DMS114 treated with DMSO at 0.1 percent for 48 hours (cell line): ENCODE data around the gene ALDOB.
A peak's percentile ranks its signal among the peaks of the same experiment; 100 is the strongest.

Experiments
- DNase-seq: peaks from one replicate; lab custom pipeline; 2025; ENCODE audit not compliant: unreplicated experiment; lab: John Stamatoyannopoulos, UW

Gene ALDOB

DNA sequence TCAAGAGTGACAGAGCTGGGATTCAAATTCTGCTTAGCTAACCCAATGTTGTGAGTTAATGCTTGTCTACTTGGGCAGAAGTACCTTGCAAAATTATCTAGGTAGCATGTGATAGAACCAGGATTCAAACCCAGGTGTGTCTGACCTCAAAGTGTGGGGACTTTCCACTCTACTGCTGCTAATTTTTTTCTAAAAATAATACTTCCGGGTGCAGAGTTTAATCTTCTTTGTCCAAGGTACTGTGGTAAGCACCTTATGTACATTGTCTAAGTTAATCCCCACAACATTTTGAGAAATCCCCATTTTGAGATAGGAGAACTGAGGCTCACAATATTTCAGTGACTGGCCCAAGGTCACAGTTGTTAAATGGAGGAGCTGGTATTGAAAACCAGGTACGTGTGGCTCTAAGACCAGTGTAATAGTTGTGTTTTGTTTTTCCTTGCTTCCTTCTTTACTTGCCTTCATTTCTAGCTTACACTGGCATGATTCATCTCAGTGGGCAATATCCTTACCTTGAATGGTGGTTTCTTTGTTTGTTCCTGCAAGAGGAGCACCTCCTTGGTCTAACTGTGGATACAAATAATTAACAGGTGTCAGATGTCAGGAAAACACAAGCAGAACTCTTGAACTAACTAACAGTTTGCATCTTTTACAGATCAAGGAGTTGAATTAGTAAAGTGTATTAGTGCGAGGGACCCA lies 7.5 kb downstream of the ALDOB start:
- DNase-seq: no peak

DNA sequence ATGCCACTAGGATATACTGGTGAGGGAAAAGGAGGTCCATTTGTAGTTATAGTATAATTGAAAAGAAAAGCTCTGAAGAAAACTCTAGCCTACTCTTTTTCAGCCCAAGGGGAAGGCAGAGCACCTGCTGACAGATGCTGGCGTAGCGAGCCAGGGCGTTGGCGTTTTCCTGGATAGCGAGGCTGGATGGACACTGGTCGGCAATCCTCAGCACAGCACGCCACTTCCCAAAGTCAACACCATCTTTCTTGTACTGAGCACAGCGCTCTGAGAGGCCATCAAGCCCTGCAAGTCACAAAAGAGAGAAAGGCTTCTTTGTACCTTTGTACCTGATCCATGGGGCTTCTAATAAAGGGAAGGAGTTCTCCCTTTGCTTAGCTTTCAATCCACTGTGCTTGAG lies 8.2 kb downstream of the ALDOB start:
- DNase-seq: no peak

DNA sequence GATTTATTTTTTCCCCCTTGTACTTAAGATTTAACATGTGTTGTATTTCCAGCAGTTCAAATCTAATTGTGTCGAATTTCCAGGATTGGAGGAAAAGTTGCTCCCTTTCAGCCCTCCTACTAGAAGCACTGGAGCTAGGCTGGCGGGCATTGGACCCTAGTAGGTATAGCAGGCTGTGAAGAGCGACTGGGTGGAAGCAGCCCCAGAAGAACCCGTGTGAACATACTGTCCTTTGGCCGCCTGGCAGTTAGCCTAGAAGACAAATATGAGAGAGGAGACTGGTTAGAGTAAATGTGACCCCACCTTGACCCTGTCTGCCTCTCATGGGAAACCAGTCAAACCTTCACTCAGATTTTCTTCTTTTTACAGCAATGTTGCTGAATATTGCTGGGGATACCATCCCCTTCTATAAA lies 13.9 kb downstream of the ALDOB start:
- no peak for DNase-seq

DNA sequence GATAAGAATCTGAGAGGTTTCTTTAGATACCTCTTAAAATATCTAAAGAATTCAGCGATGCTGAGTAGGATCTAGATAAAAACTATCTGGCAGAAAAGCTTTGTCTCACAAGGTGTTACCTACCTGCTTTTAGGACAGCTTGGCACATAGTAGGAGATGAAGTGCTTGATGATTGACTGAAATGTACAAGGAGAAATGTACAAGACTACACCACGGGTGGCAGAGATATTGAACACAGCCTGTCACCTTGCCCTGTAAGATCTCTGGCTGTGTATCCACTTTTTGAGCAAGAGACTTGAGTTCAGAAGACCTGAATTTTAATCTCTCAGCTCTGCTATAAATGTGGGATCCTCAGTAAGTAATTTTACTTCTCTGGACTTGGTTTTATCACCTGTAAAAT lies 15.7 kb downstream of the ALDOB start:
- DNase-seq: no peak

DNA sequence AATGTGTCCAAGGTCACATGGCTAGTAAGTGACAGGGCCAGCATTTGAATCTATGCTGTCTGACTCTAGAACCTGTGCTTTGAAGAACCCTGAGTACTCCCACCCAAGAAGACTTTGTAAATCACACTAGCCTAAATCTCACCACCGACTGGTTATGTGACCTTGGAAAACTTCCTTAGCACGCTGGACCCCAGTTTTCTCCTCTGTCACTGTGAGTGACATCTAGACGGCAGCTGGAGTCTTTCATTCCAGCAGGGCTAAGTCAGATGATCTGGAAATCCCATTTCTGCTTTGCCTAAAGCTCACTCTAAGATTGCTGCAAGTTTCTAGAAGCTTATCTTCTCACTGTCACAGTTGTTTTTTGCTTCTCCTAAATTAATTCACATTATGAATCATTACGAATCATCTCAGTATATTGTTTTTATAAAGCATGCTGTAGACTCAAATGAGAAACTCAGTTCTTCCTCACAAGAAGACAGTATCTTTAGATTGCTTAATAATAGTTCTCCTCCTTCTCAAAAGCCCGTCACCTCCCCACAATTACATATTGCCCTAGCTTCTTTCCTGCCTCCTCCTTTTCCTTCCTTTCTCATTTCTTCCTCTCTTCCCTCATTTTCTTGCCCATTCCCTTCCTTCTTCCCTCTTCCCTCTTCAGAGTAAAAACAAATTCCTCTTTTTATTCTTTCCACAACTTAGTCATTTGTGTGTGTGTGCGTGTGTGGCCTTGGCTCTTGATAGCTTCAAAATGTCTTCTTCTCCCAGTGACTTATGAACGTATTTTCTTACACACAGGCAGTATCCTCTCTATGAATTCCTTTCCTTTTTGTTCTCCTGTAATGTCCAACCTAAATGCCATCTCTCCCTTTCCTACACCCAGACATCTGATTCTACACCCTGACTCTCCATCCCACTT lies 16.8 kb downstream of the ALDOB start:
- no peak for DNase-seq

DNA sequence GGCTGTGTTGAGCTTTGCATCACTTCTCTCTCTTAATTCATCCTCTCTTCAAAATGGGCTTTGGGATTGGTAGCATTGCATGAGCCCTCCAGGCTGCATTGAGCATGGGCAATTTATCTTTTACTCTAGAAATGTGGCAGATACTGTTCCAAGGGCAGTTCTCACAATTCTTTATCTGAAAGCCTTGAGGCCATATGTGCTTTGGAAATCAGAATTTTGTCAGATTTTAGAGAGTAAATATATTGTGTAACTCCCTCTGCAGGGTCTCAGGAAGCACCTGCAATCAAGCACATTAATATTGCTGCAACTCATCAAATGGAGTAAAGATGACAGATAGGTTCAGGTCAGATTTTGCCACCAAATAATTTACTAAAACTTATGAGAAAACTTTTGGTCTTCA lies 17.6 kb downstream of the ALDOB start:
- DNase-seq: no peak

DNA sequence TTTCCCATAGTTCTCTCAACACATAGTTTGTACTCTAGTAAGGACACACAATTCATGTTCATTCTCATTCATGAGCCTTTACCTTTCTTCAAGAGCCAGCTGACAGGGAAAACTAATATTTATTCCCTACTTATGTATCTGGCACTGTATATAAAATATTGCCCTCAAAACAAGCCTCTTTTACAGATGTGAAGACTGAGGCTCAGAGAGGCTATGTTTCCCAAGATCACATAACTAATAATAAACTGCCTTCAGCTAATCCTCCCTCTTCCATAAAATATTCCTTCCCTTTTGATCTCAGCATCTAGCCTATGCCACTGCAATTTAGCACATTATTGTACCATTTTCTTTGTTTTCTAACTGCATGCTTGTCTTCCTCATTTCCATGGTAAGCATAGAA lies 18.2 kb downstream of the ALDOB start:
- no peak for DNase-seq

DNA sequence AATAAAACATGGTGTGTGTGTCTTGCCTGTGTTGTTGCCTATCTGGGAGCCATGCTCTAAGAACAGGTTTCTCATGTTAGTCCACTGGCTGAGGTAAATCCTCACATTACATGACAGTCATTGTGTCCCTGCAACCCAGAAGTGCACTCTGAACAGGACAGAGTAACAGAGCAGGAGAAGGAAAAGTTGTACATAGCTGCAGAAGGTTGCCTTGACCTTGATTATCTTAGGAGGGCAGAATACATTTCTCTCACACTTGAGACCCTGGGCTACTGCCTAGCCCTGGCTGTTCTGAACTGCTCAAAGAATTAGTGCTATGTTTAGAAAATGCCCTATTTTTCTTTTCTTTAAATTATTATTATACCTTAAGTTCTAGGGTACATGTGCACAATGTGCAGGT lies 20.0 kb downstream of the ALDOB start:
- no peak for DNase-seq

DNA sequence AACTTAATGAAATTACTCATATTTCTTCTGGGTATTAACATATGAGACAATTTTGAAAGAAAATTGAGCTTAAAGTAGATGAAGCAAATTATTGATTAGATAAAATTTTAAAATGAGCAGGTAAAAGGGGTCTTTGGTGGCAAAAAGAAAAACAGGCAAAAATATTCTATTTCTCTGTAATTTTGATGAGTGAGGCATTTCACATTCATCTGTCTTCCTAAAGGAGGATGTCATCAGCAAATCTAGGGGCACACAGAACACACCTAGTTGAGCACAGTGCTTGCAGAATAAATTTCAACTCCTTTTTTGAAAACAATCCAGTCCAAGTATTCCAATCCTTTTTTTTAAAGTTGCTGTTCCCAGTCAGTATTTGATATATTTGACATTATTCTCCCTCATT lies 20.7 kb downstream of the ALDOB start:
- DNase-seq: no peak

DNA sequence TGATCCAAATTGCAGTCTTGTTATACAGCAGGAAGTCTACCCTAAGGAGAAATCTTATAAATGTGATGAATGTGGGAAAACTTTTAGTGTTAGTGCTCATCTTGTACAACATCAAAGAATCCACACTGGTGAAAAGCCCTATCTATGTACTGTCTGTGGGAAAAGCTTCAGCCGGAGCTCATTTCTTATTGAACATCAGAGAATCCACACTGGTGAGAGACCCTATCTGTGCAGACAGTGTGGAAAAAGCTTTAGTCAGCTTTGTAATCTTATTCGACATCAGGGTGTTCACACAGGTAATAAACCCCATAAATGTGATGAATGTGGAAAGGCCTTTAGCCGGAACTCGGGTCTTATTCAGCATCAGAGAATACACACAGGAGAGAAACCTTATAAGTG lies 26.5 kb downstream of the ALDOB start:
- DNase-seq: no peak

DNA sequence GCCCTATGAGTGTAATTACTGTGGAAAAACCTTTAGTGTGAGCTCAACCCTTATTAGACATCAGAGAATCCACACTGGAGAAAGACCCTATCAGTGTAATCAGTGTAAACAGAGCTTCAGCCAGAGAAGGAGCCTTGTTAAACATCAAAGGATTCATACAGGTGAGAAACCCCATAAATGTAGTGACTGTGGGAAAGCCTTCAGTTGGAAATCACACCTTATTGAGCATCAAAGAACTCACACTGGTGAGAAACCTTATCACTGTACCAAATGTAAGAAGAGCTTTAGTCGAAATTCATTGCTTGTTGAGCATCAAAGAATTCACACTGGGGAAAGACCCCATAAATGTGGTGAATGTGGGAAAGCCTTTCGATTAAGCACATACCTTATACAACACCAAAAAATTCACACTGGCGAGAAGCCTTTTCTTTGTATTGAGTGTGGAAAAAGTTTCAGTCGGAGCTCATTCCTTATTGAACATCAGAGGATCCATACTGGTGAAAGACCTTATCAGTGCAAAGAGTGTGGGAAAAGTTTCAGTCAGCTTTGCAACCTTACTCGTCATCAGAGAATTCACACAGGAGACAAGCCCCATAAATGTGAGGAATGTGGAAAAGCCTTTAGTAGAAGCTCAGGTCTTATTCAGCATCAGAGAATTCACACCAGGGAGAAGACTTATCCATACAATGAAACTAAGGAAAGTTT lies 27.0 kb downstream of the ALDOB start:
- no peak for DNase-seq

DNA sequence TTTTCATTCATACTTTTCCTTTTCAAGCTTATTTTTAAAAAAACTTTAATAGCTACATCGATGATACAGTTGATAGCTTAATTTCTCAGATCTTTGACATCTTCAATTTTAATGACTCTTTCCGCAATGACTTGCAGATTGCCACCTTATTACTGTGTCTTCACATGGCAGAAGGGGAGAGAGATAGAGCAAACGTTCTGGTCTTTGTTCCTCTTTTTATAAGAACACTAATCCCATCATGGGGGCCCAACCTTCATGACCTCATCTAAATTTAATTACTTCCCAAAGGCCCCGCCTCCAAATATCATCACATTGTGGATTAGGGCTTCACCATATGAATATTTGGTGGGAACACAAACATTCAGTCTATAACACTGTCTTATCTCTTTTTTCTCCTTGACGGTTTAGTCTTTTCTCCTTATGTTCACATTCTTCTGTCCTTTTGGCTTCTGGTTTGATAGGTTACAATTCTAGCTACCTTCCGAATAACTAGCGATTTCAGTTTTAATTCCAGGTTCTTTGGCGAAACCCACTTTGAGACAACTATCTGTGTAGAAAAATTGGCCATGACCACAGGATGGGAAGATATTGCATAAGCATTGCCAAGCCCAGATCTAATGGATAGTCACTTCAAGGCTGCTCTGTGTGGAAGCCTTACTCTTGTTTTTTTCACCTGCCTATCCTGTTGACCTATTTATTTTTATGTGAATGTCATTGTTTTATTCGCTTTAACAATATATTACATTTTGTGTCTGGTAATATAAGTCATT lies 31.9 kb downstream of the ALDOB start:
- DNase-seq: no peak

DNA sequence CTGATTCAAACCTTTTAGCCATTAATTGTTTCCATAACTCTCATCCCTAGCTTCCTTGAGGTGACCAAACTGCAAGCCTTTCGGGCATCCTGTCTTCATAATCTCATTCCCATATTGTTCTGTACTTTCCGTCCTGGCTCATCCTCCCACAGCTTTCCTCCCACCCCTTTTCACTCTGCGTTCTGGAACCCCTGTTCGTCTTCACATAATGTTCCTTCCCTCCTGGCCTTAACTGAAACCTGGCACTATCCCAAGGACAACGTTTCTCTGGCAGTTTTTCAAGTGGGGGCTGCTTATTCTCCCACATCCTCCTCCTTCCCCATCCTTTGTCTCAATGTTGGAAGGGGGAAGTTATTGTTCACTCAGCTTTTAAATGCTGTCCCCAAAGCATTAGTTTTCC lies 35.5 kb downstream of the ALDOB start:
- no peak for DNase-seq

DNA sequence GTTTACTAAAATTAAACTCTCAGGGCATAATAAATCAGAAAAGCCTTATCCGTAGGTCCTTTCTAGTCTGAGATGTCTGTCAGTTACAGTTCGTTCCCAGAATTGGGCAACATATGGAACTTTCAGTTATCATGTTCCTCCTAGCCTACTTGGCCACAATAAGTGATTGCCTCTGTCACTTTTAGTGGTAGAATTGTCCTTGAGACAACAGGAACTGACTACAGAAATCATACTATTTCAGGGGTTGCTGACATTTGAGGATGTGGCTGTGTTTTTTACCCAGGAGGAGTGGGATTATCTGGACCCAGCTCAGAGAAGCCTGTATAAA lies 36.0 kb downstream of the ALDOB start:
- DNase-seq: no peak

DNA sequence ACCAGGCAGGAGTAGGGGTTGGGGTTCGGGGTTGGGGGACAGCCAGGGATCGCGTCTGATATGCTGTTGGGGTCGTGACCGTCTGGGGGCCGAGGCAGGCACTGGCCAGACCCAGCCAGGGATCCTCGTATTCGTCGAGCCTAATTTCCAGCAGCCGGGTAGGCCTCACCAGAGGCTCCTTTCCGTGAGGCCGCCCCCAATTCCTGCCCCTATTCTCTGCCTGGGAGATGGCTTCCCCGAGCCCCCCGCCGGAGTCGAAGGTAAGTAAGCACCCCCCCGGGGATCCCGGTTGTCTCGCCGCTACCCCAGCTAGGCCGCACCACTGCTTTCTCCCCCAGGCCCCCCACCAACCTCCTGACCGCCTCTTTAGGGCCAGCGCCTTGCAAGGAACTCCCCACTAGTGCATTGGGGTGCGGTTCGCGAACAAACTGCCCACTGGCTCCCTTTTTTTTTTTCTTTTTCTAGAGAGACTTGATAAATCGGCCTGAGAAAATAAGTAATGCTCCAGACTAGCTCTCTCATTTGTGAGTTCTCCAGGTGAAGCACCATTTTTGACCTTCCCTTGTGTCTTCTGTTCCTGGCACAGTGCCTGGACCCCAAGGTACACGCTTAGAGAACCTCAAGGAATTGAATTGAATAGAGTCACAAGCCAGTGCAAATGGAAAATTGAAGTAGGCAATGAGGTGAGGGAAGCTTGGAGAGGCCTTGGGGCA lies 36.5 kb downstream of the ALDOB start:
- DNase-seq: no peak

DNA sequence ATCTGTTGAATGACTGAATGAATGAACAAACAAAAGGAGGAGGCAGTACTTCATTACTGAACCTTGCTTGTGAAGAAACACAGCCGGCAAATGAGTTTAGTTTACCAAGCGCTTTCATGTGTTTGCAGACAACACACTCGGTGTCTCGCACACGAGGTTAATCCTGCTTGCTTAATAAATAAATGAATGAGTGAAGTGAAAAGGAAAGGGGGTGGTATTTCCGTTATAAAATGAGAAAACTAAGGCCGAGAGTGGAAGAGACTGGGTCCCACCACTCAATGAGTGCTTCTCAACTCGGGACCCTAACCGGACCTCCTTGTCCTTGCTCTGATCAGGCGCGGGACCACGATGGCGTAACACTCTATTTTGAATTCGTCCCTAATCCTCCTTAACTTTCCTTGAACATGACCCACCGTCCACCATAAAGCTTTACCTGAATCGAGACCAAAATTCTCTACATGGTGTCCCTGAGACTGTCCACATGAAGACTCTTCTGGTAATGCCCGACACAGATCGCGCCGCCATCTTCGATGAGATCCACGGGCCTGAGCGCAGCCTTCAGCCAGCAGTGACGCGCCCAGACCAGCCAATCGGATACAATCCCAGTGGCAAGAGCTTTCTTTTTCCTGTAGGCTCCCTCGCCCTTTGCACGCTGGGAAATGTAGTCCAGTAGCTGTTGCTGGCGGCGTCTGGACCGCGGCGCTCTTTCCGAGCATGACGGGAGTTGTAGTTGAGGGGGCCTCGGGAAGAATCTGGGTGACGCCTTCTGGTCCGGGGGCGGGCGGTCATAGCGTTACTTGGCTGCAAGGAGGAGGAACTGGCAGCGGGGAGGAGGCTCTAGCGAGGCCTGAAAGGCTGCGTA lies 37.3 kb downstream of the ALDOB start, which contains the start of the genes MRPL50 and ZNF189:
Gene MRPL50 (minus strand): TSS at position 551 of the 862 bp plus-strand sequence. CDS start 26 bp downstream, at position 525.
Gene ZNF189 (plus strand): TSS at position 784 of the 862 bp plus-strand sequence. CDS start 306 bp downstream, outside the sequence.
- peak; percentile 95 for DNase-seq

DNA sequence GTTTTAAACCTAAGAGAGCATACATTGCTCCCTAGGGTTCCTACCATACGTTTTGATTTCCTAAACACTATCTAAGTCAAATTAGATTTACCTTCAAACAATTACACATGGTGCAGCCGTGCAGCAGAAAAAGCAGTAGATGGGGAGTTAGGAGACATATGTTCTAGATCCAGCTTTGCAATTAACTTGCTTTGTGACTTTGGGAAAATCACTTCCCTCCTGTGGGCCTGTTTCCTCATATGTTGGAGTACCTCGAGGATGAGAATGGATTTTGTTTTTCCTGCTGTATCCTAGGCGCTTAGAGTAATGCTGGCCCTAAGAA lies 37.9 kb downstream of the ALDOB start:
- DNase-seq: no peak

DNA sequence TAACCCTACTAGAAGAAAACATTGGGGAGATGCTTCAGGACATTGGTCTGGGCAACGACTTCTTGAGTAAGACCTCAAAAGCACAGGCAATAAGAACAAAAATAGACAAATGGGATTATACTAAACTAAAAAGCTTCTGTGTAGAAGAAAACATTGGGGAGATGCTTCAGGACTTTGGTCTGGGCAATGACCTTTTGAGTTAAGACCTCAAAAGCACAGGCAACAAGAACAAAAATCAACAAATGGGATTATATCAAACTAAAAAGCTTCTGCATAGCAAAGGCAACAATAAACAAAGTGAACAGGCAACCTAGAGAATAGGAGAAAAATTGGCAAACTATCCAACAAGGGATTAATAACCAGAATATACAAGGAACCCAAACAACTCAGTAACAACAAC lies 40.9 kb downstream of the ALDOB start:
- no peak for DNase-seq

DNA sequence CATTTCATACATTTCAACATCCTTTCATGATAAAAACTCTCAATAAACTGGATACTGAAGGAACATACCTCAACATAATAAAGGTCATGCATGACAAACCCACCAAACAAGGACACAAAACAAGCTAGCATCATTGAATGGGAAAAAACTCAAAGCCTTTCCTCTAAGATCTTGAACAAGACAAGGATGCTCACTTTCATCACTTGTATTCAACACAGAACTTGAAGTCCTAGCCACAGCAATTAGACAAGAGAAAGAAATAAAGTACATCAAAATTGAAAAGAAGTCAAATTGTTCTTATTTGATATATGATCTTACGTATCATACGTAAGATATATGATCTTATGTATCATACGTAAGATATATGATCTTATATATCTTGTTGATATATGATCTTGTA lies 42.4 kb downstream of the ALDOB start:
- DNase-seq: no peak
